Activated B cell treated with CpG ODN at 0.5 μM for 24 hours (primary cell): ENCODE results near the gene TRIM3. TPM values are rescaled to one million over a fixed set of nuclear protein-coding genes. Genes with fewer than 3 reads are reported as not detected.

Source experiments
- ATAC-seq: fragments of 200-7000 bp; cut with Tn5 transposase; one replicate; pipeline ENCODE4 v1.10.0; 2021; ENCODE audit warnings: low read depth, mild to moderate bottlenecking, moderate library complexity
- CTCF ChIA-PET: fragments of 350-600 bp; sonication (Branson Sonifier 250); formaldehyde crosslinking; loops from one replicate; lab custom pipeline; 2021; ENCODE audit warnings: antibody characterized with exemption; lab: Charles Lee
- POLR2A ChIA-PET: fragments of 350-600 bp; sonication (Branson Sonifier 250); formaldehyde crosslinking; loops from one replicate; lab custom pipeline; 2021; ENCODE audit warnings: antibody characterized with exemption; lab: Charles Lee
- DNase-seq: peaks from one replicate; pipeline ENCODE4 v3.0.0; 2022
- H3K27ac Mint-ChIP-seq: one replicate; pipeline ENCODE4 v1.8.0; 2020; ENCODE audit warnings: mixed read lengths
- H3K27me3 Mint-ChIP-seq: one replicate; pipeline ENCODE4 v1.8.0; 2021; ENCODE audit warnings: mixed read lengths
- H3K36me3 Mint-ChIP-seq: one replicate; pipeline ENCODE4 v1.8.0; 2021; ENCODE audit warnings: low read depth, mixed read lengths
- H3K4me1 Mint-ChIP-seq: one replicate; pipeline ENCODE4 v1.8.0; 2021; ENCODE audit warnings: mixed read lengths
- H3K4me3 Mint-ChIP-seq: one replicate; pipeline ENCODE4 v1.8.0; 2020; ENCODE audit warnings: mild to moderate bottlenecking, mixed read lengths
- H3K9me3 Mint-ChIP-seq: one replicate; pipeline ENCODE4 v1.8.0; 2020; ENCODE audit warnings: mixed read lengths
- CTCF ChIP-seq: fragments of 200-600 bp; IDR thresholded peaks from one replicate; pipeline ENCODE4 v1.8.0; 2022; ENCODE audit warnings: antibody characterized with exemption, mild to moderate bottlenecking
- intact Hi-C: fragments of 100-400 bp; cut with micrococcal nuclease; formaldehyde crosslinking; loops from one replicate; pipeline ENCODE4 v1.15.1; 2024
- total RNA-seq: library from RNA; stranded (reverse); gene quantifications from 2 replicates; pipeline ENCODE4 v1.2.3, GENCODE V29; 2022

Gene TRIM3
- total RNA-seq, 1 donor from 2014 or later, result 8.3 TPM

- Mint-ChIP-seq H3K36me3 (peaks cover 4% of the 10 kb centered on the region), H3K4me3 (no peak overlapping the region), H3K27me3 (no peaks in the 10 kb centered on the region), H3K9me3 (no peaks in the 10 kb centered on the region), H3K4me1 (peaks cover 12% of the 10 kb centered on the region), H3K27ac (no peak overlapping the region)
- ATAC-seq, result no peak
- TF ChIP-seq CTCF, result no peak
- intact Hi-C loops, result loop anchor here (10.0 kb wide), 1 partner anchor 1026 kb away; no protein-coding TSS in a partner anchor
- CTCF ChIA-PET, result interaction anchor here (1.2 to 1.3 kb wide), 2 partner anchors 25 to 90 kb away, joined by 4 read pairs; no protein-coding TSS in a partner anchor
- no peak for DNase-seq
- POLR2A ChIA-PET, result interaction anchor here (1.5 kb wide), 1 partner anchor 12 kb away, joined by 4 read pairs; the partner anchor contains the start of genes ARFIP2 and TIMM10B
Measured at GRCh38 chr11:6468712-6469495, 4.8 kb downstream of the TRIM3 start.

- intact Hi-C loops, result no loop called here
- H3K36me3 Mint-ChIP-seq, result peaks cover 41% of the 10 kb centered on the region
- POLR2A ChIA-PET, result no interaction called here
Measured at GRCh38 chr11:6459099-6459450, 14.7 kb downstream of the TRIM3 start.

GRCh38 chr11:6458352-6459098 lies 15.2 kb downstream of the TRIM3 start:
- no peak overlapping the region for H3K4me3 Mint-ChIP-seq
- no peaks in the 10 kb centered on the region for H3K9me3 Mint-ChIP-seq
- ATAC-seq, result no peak
- intact Hi-C loops, result no loop called here
- H3K27me3 Mint-ChIP-seq, result no peaks in the 10 kb centered on the region
- no peaks in the 10 kb centered on the region for H3K4me1 Mint-ChIP-seq
- peaks cover 36% of the 10 kb centered on the region for H3K36me3 Mint-ChIP-seq
- ChIA-PET POLR2A (no interaction called here), CTCF (interaction anchor here (2.3 kb wide), 1 partner anchor 15 kb away, joined by 8 read pairs; no protein-coding TSS in a partner anchor)
- no peak for DNase-seq
- no peak overlapping the region for H3K27ac Mint-ChIP-seq
- TF ChIP-seq CTCF, result no peak

More at GRCh38 chr11:6459099-6459450, 14.7 kb downstream of the TRIM3 start:
- Mint-ChIP-seq H3K4me1 (no peaks in the 10 kb centered on the region), H3K27me3 (no peaks in the 10 kb centered on the region), H3K4me3 (no peak overlapping the region), H3K27ac (no peak overlapping the region), H3K9me3 (no peaks in the 10 kb centered on the region)
- CTCF ChIA-PET, result interaction anchor here (2.3 kb wide), 1 partner anchor 15 kb away, joined by 8 read pairs; no protein-coding TSS in a partner anchor
- no peak for ATAC-seq
- DNase-seq, result no peak
- no peak for TF ChIP-seq CTCF

GRCh38 chr11:6457581-6458320 lies 16.0 kb downstream of the TRIM3 start:
- H3K4me3 Mint-ChIP-seq, result no peak overlapping the region
- ATAC-seq, result no peak
- peaks cover 33% of the 10 kb centered on the region for H3K36me3 Mint-ChIP-seq
- ChIA-PET POLR2A (no interaction called here), CTCF (no interaction called here)
- TF ChIP-seq CTCF, result no peak
- no peak overlapping the region for H3K27ac Mint-ChIP-seq
- H3K4me1 Mint-ChIP-seq, result no peaks in the 10 kb centered on the region
- no peak for DNase-seq
- H3K27me3 Mint-ChIP-seq, result no peaks in the 10 kb centered on the region
- no peaks in the 10 kb centered on the region for H3K9me3 Mint-ChIP-seq
- intact Hi-C loops, result no loop called here
